HG03457 (cell line): ENCODE data around the gene SPTAN1.
"Not testable (repeated sequence)": the region's sequence is repeated elsewhere in the genome, so short reads cannot be mapped to it uniquely, and the experiment has no call there.

Experiments
- ATAC-seq: cut with Tn5 transposase; IDR thresholded peaks from one replicate; pipeline ENCODE4 v1.9.1; 2021; ENCODE audit warnings: moderate number of reproducible peaks; ENCODE audit not compliant: unreplicated experiment

Gene SPTAN1

DNA sequence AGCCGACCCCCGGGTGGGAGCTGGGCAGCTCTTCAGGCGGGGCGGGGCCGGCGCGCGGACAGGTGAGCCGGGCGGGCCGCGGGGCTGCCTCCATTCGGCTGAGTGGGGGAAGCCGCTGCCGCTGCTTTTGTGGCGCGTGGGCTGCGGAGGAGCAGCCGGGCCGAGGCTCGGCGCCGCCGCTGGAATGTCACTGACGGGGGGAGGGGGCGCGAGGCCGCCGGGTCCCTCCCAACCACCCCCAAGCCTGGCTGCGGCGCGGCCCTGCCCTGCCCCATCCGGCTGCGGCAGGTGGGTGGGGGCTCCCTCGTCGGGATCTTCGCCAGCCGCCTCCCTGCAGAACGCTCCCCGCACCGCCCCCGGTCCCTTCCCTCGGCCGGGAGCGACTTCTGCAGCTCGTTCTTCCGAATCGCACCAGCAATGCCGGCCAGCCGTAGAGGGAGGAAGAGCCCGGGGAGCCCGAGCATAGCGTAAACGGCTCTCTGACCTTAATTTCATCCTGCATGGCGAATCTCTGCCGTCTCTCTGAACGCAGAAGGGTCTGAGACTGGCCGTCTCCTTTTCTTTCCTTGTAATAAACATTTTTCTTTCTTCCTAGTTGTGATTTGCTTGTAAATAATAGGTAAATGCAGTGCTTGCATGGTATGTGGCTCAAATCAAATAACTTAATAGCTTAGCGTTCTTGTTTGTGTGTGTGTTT lies 505 bp downstream of the SPTAN1 start:
- ATAC-seq = peak; percentile 22

DNA sequence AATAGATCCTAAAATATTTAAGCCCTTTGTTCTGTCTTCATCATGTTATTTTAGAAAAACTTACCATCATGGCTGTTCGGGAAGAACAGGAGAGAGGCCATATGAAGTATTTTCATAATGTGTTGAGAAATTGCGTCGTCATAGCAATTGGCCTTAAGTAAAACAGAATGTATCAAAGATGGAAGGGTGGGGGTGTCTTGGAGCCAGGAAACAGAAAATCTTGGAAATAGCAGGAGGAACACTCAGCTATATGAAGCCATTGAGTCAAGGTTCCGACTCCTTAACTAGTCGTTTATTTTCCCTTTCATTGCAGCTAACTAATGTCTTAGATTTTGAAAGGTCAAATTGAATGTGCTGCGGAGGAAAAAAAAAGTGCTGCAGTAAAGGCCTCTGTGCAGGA lies 1.3 kb downstream of the SPTAN1 start:
- no peak for ATAC-seq

DNA sequence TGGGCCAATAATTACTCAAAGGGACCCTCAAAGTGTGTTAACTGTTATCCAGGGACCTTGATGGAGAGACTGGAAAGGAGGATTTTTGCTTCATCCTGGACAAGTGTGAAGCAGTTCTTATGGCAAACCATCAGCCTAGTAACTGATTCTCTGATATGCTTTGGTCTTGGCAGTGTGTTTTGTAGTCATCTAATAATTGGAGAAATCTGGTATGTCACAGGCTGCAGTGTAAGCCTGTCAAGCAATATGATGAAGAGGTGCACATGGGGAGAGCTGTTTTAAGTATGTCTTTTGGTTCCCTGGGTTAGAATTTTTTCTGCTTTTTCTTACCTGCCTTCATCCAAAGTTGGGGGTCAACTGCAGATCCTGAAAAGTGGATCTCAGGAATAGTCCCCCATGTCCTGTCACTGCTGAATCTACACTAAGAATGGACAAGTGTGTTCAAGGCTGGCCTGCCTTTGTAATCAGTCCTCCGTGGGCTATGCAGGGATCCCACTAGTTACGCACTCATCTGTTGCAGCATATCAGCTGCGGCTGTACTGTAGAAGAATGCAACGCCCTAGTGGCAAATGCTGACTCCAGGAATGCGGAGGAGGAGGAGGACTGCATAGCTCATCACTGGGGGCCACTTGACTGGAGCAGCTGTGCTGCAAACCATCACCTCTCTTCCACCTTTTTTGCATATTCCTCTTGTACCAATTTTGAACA lies 1.9 kb downstream of the SPTAN1 start:
- no peak for ATAC-seq

DNA sequence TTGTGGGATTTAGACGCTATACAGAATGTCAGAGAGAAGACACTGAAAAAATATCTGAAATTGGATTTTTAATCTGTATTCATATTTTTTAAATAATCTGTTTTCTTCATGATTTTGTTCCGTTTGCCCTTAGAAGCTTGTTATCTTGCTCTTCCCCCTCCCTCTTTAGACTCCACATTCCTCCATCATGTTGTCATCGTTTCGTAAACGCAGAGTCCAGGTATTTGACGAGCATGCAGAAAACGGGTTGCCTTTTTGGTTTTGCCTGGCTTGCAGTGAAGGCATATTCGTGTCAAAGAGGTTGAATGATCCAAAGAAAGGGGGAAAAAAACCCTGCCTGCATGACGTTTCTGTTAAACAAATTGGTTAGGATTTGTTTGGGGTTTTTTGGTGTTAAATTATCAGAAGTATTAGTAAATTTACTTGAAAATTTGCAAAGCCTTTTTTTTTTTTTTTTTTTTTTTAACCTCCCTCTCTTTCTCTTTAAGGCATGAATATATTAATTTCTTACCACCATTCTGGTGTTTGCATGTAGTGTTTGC lies 2.9 kb downstream of the SPTAN1 start:
- ATAC-seq = no peak

DNA sequence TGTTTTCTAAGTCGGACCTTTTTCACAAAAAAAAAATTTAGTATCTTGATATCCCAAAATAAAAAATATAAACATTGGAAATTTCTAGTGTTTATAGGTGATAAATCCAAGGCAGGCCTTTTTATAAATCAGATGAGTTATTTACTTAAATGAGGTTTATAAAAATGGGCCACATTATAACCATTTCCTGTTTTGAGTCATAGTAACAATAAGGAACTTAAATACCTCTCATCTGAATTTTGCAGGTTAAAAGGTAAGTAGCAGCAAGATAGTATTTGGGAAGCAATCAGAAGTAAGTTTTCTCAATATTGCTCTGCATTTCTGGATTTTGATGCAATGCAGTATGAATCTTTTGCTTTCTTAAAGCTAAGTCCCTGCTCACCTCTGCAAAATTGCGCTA lies 3.9 kb downstream of the SPTAN1 start:
- ATAC-seq = no peak

DNA sequence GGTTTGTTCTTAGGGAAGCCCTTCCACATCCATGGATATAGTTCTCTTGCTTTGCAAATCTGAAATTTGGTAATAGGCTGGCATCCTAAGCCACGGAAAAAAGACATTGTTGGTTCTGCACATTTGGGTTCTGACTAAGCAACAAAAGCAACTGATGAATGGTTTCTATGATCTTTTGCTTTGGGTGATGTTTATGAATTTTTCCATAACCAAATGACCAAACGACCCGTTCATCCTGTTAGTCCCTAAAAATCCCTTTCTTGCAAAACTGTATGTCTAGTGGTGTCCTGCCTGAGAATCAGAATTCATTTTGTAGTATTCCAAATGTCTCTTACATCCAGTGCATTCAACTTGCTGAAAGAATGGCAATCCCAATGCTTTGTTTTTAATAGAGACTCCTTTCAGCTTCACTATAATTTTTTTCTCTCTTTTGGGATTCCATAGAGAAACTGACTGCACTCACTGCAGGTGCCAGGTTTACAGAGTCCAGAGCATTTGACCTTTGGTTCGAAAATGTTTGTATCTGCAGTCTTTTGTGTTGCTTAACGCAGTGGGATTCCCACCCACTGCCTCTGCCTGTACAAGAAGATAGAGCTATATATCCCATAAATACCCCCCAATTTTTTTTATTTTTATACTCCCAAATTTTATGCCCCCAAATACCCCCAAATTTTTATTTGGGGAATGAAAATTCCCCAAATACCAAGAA lies 4.7 kb downstream of the SPTAN1 start:
- no peak for ATAC-seq

DNA sequence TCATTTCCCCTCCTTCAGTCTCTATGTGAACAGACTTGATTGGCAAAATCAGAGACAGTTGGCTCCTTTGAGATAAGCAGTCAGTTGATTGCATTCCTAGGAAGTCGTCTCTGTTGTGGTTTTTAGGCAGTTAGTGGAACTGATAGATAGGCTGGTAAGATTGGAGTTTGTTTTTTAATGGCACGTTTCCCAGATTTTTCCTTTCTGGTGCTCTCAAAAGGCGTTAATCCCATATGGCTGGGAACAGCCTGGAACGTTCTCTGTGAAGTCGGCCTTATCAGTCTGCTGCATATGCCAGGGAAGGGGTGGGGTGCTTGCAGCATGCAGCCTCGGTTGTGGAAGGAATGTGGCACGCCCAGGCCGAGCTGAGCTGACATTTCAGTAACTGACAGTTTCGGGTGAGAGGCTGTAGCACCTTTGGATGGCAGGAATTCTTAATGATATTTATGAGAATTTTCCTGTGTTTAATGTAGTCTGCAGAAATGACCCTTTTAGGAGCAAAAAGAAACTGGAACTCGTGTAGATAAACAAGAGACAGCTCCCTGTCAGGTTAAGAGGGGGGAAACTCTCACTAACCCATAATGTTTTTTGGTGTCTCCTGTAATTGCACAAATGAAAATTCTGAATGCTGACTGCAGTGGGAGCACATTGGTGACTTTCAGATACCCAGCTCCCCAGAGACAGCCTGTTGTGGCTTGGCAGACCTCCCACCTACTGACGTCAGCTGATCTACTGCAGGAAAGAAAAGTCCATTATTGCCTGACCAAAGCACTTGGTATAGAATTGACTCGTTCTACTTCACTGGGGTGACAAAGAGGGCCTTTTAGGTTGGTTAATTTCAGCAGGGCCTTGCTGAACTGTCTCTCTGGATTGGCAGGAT lies 6.3 kb downstream of the SPTAN1 start:
- no peak for ATAC-seq

DNA sequence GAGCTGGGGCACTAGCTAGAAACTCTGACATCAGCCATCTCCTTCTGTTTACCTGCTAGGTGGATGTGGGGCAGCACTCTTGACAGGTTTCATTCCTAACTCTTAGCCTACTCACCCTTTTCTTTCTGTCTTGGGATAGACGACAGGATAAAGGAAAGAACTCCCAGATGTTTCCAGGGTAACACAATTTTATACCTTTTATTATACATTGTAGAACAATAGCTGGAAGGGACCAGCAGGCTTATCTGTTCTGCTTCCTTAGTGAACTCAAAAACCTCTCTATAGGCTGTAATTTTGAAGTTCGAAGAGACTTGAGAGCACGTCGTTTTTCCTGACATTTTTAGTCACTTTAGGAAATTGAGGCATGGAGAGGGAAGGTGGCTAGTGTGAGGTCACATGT lies 13.2 kb downstream of the SPTAN1 start:
- no peak for ATAC-seq

DNA sequence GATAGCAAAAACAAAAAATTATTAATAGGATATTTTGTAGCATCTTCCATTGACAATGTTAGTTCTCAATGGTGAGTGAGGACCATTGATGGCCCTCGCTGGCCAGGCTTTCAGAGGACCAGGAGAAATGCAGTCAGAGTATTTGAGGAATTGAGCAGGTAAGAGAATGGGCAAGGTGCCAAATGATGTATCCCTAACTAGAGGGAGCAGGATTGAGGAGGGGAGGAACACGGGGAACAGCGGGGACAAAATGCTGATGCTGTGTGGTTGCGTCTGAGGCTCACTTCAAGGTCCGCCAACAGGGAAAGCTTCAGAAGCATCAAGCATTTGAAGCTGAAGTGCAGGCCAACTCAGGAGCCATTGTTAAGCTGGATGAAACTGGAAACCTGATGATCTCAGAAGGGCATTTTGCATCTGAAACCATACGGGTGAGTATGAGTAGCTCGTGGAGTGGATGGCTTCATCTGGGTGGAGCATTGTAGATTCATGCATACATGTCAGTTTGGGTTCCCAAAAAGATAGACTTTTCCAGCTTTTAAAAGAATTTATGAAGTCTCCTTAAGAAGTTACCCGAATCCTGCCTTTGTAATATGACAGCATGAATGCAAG lies 16.2 kb downstream of the SPTAN1 start:
- ATAC-seq = no peak

DNA sequence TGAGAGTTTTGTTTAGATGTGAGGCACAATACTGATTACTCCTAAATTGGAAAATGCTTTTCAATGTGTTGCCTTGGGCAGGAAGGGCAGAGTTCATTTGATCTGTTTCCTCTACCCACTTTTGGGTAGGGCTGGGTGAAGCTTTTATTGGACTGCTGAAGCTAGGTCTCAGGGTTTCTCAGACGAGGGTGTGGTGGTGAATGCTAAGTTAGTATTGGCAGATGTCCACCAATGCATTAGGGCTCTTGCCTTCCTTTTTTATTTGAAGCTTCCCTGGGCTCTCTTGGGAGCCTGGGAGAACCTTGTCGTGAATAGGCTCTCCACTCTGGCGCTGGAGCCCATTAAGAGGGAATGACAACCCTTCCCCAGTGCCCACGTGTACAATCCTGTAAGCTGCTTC lies 23.1 kb downstream of the SPTAN1 start:
- ATAC-seq = no peak

DNA sequence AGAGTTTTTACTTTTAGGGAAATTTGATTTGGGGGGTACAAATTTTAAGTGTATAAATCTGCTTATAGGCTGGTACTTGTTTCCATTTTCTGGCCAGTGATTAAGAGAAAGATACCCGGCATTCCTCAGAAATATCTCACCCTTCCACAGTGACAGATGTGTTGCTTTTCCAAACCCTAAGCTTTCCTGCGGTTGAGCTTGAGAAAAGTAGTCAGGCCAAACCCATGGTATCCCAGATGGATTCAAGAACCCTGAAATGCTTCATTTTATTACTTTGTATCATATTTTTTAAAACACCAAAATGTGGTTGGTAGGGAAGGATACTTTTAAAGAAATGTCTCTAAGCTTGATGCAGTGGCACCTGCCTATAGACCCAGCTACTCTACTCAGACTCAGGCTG lies 23.5 kb downstream of the SPTAN1 start:
- no peak for ATAC-seq

DNA sequence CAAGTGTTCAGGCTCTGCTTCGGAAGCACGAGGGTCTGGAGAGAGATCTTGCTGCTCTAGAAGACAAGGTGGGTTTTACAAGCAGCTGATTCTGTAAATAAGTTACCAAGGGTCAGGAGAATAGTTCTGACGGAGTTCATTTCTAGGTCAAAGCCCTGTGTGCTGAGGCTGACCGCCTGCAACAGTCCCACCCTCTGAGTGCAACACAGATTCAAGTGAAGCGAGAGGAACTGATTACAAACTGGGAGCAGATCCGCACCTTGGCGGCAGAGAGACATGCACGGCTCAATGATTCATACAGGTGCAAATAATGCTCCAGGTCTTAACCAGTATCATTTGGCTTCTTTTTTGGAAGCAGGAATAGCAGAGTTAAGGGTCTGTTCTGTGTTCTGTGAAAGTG lies 24.8 kb downstream of the SPTAN1 start:
- no peak for ATAC-seq

DNA sequence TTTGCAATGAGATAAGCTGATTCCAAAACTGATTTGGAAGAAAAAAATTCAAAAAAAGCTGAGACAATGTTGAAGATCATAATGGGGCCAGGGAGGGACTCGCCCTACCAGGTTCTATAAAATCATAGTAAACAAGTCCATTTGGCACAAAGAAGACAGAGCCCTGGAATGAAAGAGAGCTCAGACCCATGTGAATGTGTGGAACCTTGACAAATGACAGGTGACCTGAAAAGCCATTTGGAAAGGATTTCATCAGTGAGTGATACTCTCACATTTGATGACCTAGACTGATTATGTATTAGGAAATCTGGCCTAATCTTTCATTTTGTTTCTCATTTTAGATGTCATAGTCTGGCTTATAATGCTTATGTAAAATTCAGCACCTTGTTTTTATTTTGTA lies 26.8 kb downstream of the SPTAN1 start:
- no peak for ATAC-seq

DNA sequence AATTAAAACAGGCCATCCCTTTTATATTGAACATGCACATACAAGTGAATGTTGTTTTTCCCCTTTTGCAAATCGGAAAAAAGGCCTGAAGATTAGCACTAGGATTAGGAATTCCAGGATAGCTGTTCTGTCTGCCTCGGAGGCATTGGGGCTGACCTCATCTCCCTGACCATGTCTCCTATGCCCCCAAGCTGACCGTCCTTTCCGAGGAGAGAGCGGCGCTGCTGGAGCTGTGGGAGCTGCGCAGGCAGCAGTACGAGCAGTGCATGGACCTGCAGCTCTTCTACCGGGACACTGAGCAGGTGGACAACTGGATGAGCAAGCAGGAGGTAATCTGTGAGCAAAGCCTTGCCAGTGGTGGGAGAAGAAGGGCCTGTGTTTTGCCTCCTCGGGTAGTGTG lies 28.3 kb downstream of the SPTAN1 start:
- ATAC-seq = no peak

DNA sequence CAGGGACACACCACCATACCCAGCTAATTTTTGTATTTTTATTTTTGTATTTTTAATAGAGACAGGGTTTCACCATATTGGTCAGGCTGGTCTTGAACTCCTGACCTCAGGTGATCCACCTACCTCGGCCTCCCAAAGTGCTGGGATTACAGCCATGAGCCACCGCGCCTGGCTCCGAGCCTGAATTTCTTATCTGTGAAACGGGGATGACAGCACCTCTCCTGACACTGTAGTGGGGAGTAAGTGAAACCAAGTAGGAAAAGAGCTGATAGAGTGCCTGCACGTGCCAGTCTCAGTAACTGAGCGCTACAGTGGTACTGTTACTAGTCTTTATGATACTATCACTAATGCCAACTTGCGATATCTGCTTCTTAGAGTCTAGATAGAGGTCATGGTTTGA lies 32.8 kb downstream of the SPTAN1 start:
- not testable (repeated sequence) for ATAC-seq

DNA sequence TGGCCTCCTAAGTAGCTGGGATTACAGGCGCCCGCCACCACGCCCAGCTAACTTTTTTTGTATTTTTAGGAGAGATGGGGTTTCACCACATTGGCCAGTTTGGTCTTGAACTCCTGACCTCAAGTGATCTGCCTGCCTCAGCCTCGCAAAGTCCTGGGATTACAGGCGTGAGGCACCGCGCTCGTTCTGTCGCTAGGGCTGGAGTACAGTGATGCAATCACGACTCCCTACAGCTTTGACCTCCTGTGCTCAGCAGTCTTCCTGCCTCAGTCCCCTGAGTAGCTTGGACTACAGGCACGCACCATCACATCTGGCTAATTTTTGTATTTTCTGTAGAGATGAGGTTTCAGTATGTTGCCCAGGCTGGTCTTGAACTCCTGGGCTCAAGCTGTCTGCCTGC lies 34.5 kb downstream of the SPTAN1 start:
- ATAC-seq = not testable (repeated sequence)

DNA sequence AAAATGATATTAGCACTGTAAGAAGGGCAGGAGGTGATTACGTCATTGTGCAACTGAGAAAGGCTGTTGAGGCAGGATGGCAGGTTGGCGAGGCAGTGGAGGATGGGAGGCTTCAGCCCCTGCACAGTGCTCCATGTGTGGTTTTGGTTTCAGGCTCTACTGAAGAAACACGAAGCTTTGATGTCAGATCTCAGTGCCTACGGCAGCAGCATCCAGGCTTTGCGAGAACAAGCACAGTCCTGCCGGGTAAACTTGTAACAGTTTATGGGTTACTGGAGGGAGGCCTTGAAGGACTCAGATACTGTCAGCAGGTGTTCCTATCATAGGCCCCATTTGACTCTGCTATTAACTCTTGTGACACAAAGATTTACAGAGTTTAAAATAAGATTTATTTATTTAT lies 35.1 kb downstream of the SPTAN1 start:
- ATAC-seq = no peak

DNA sequence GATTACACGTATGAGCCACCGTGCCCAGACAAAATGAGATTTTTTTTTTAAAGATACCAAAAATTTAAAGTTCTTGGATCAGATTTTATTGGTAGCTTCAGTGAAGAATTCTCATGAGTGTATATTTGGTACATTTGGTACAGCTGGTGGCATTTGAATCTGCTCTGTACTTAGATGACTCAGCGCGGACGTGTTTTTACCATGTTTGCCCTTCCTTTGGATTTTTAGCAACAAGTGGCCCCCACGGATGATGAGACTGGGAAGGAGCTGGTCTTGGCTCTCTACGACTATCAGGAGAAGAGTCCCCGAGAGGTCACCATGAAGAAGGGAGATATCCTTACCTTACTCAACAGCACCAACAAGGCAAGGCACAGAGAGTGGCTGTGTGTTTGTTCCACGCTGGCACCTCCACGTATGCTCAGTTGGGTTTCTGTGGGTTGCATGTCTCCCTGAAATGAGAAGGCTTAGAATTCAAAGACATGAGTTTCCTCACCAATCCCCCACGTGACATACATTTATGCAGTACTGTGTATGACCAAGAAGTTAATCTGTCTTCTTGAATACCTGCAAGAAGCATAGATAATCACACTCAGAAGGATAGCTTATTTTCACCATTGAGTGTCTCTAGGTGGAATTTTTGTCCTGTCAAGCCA lies 36.3 kb downstream of the SPTAN1 start:
- no peak for ATAC-seq

DNA sequence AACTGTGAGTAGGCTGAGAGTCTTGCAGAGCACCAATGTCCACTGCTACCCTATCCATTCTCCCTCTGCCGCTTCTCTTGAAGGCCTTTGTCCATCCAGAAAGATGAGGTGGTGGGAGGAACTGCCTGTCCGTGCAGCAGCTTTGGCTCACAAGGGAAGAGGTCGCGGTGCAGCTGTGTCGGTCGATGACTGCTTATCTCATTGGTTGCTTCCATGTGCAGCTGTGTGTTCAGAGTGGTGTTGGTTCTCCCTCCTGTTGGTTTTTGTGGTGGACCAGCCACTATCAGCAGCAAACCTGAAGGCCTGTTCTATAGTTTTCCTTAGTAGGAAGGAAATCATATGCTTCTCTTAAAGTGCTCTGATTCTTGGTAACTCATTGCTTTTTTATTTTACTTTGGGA lies 40.7 kb downstream of the SPTAN1 start:
- ATAC-seq = no peak

DNA sequence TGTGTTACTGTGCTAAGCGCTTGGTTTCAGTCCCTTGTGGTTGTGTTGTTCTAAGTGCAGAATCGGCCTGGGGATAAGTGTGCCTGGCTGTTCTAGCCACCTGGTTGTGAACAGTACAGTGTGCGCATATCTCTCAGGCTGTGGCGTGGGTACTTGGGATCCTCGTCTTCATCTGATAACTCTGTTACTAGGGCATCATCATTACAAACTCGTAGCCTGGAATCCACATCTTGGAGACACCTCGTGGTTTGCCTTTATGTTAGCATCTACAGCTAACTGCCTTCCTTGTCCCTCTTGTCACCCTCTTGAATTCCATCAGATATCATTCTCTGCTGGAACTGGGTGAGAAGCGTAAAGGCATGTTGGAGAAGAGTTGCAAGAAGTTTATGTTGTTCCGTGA lies 41.5 kb downstream of the SPTAN1 start:
- no peak for ATAC-seq
